Measurements from ENCODE around the gene CD247. TPM values are rescaled to one million over a fixed set of nuclear protein-coding genes. Genes with fewer than 3 reads are reported as not detected.
A peak's percentile ranks its signal among the peaks of the same experiment; 100 is the strongest.

Gene CD247
- total and polyA plus RNA-seq, 9 of the 15 experiments (the other 6 are each of a cell fraction or from before 2014, with no cell fraction given): 0.08 to 0.42 (median 0.28) TPM; not detected in 5

DNA sequence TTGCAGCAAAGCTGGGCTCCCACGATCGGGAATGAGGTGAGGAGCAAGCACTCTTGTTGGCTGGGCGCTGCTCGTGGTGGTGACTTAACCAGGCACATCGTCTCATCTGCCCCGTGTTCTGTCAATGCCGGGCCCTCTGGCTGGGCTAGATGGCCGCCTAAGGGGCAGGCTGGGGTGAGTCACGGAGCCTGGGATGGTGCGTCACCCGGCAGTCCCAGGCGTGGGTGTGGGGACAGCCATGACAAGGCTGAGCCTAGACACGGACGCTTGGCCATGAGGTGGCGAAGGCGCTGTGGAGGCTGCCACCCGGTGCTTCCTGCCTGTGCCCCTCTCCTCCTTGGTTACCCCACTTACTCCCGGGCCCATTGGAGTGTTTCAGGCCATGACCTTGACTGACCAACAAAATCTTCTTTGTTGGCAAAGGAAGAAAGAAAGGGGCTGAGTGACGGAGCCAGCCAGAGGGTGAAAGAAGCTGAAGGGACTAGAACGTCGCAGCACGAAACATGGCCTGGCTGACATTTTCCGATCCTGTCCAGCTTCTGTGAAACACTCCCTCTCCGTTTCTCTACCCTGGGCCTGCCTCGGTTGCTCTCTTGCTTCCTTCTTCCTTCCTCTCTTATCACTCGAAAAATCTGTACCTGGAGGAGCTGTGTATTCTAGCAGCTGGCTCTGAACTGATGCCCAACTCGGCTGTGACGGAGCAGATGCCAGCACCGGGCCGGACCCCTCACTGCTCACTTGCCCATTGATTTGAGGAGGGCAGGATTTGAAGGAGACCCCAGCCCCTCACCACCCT lies 596 bp downstream of the CD247 start:
- Histone ChIP-seq H4K20me1 (replicated peaks; ENCODE audit: control insufficient read depth, insufficient read depth, low read length) (no peaks in the 10 kb centered on the region), H3K4me3 (no peak overlapping the region), H3K9me3 (replicated peaks; ENCODE audit: control insufficient read depth, insufficient read depth, low read depth, low read length) (no peaks in the 10 kb centered on the region), H3K27ac (ENCODE audit: extremely low read depth, low read depth, low read length) (peak overlapping the region; percentile 26; the same call in 1 of the 3 replicates), H3K27me3 (ENCODE audit: control insufficient read depth in 2 of 2, insufficient read depth in 2 of 2, low read length in 2 of 2) (peaks cover under 1 to 2% of the 10 kb centered on the region in 2 experiments; a peak in 3 of 5 replicates), H3K36me3 (ENCODE audit: control insufficient read depth, insufficient read depth, low read length) (no peaks in the 10 kb centered on the region), H3K9ac (ENCODE audit: insufficient read depth in 1 of 2, low read depth in 2 of 2, low read length in 2 of 2) (peak overlapping the region; percentile 45 to 78; a peak in 3 of 4 replicates), H3K4me2 (ENCODE audit: insufficient read depth, low read length) (peak overlapping the region; percentile 68), H2AFZ (ENCODE audit: low read depth, low read length) (peak overlapping the region; percentile 97), H3K9me1 (ENCODE audit: control insufficient read depth, insufficient read depth, low read length) (no peaks in the 10 kb centered on the region), H3K79me2 (ENCODE audit: control insufficient read depth, insufficient read depth, low read length) (no peaks in the 10 kb centered on the region), H3K4me1 (replicated peaks in 1 of 2; ENCODE audit: control insufficient read depth in 2 of 2, insufficient read depth in 2 of 2, low read length in 2 of 2) (peaks cover 9 to 12% of the 10 kb centered on the region in 2 experiments; a peak in 4 of 5 replicates)
- ChIA-PET CTCF (ENCODE audit: low intra/inter-chr PET ratio) (no interaction called here), POLR2A (interaction anchor here (1.1 to 2.3 kb wide), 6 partner anchors 9 to 36 kb away, joined by 3 to 7 read pairs (median 6); partner anchors contain the start of gene CREG1)
- intact Hi-C loops (cut with micrococcal nuclease) (no loop called here), in situ Hi-C loops (cut with MboI) (no loop called here)
- ATAC-seq: peak; percentile 95
- 37% methylated on average over 29 of the region's 30 CpGs for WGBS (ENCODE audit: insufficient coverage, low coverage, missing lambda C conversion rate)
- BruUV-seq (replicated peaks): no TSS peak
- FAIRE-seq: peak; percentile 67
- DNase-seq (ENCODE audit: extremely low read depth in 1 of 4, low spot score in 3 of 4): peak; percentile 79 to 88 (median 84)
- no peak for TF ChIP-seq BACH1 (tag; IDR thresholded peaks at IDR 0.05)
- no peak for TF ChIP-seq ADNP (tag; IDR thresholded peaks at IDR 0.05)
- peak; percentile 65 for TF ChIP-seq ARID1B (IDR thresholded peaks at IDR 0.05)
- TF ChIP-seq, protein P1, sequence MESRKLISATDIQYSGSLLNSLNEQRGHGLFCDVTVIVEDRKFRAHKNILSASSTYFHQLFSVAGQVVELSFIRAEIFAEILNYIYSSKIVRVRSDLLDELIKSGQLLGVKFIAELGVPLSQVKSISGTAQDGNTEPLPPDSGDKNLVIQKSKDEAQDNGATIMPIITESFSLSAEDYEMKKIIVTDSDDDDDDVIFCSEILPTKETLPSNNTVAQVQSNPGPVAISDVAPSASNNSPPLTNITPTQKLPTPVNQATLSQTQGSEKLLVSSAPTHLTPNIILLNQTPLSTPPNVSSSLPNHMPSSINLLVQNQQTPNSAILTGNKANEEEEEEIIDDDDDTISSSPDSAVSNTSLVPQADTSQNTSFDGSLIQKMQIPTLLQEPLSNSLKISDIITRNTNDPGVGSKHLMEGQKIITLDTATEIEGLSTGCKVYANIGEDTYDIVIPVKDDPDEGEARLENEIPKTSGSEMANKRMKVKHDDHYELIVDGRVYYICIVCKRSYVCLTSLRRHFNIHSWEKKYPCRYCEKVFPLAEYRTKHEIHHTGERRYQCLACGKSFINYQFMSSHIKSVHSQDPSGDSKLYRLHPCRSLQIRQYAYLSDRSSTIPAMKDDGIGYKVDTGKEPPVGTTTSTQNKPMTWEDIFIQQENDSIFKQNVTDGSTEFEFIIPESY (CRISPR knock-in tag; IDR thresholded peaks at IDR 0.05): 0 out of 2 replicates have a peak, but pooled peaks have one; percentile 30
- peak in 1 of 3 experiments; percentile 65; a peak in 2 of 6 replicates for TF ChIP-seq ZBTB11 (CRISPR knock-in tag; IDR thresholded peaks at IDR 0.05)
- no peak for TF ChIP-seq ZNF764 (CRISPR knock-in tag; IDR thresholded peaks at IDR 0.05; ENCODE audit: low read depth)
- peak; percentile 94 for TF ChIP-seq JUND (IDR thresholded peaks at IDR 0.05; ENCODE audit: borderline replicate concordance, low read depth, low read length)
- peak; percentile 87; the same call in 2 of the 3 replicates for TF ChIP-seq JUND (tag; IDR thresholded peaks at IDR 0.05; ENCODE audit: borderline replicate concordance, low read depth, low read length)
- TF ChIP-seq ZKSCAN8 (CRISPR knock-in tag; IDR thresholded peaks at IDR 0.05): 0 out of 2 replicates have a peak, but pooled peaks have one; percentile 34
- peak in 1 of 2 experiments; percentile 30; a peak in 1 of 4 replicates for TF ChIP-seq MNT (conservative IDR thresholded peaks at IDR 0.05)
- no peak for TF ChIP-seq ZC3H4 (CRISPR knock-in tag; IDR thresholded peaks at IDR 0.05; ENCODE audit: borderline replicate concordance)
- peak; percentile 3 for TF ChIP-seq ZFP36 (IDR thresholded peaks at IDR 0.05; ENCODE audit: low read depth, low read length, partially characterized antibody)
- no peak for TF ChIP-seq ZNF354B (CRISPR knock-in tag; IDR thresholded peaks at IDR 0.05)
